ENCODE data around the gene NOP9.
A peak's percentile ranks its signal among the peaks of the same experiment; 100 is the strongest.

Gene NOP9

DNA sequence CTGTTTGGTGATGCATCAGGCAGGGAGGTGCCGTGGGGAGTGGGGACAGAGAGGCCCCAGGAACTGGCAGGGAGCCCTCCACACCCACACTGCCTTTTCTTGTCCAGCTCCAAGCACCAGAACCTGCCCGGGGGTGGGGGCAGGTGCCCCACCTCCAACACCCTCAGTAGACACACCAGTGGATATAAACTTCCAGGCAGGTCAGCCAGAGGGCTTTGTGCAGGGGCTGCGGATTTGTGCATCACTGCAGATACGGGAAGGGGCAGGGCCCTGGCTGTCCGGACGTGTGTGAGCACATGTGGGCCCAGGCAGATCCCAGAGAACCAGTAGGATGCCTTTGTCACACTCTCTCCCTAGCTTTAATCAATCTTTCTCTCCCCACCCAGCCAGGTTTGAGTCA lies 35.4 kb upstream of the NOP9 start:
- DNase-seq: no peak

GRCh38 chr14:24266344-24267244 lies 33.1 kb upstream of the NOP9 start:
- no peak for DNase-seq

GRCh38 chr14:24267516-24267915 lies 32.1 kb upstream of the NOP9 start:
- no peak for DNase-seq

GRCh38 chr14:24268225-24268624 lies 31.4 kb upstream of the NOP9 start:
- no peak for DNase-seq

DNA sequence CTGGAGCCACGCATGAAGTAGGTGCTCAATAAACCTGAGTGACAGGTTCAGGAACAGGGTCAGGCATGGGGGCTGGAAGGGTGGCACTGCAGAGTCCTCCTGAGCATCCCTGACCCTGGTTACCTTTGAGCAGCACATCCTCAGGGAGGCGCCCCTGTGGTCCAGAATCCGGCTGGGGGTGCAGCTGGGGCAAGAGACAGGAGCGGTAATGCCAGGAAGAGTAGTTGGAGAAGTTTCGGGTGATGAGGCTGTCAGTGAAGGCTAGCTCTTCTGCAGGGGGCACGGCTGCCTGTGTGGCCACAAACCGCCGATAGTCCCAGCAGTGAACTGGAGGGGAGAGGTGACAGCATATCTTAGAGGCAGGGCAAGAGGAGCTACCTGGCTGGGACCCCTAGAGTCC lies 30.3 kb upstream of the NOP9 start:
- no peak for DNase-seq

GRCh38 chr14:24269910-24270536 lies 29.6 kb upstream of the NOP9 start:
- no peak for DNase-seq

DNA sequence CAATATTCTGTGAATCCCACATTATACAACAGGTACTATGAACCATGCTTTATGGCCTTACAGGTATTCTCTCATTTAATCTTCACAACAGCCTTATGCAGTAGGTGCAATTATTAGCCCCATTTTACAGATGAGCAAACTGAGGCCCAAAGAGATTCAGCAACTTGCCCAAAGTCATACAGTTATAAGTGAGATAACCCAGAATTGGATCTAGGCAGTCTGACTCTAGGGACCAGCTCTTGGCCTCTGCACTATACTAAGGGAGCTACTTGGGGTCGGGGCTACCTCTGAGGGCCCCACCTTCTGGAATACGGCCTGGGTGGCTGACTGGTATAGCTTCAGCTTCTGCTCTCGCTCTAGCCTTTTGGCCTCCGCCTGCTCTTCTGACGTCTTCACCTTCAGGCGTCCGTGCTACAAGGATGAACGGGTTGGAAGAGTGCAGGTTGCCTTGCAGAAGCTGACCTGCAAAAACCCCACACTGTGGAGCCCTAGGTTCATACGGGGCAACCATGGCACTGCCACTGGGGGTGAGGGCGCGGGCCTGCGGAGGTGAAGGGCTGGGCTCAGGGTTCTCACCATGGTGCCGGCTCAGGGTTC lies 29.0 kb upstream of the NOP9 start:
- DNase-seq: peak; percentile 55

DNA sequence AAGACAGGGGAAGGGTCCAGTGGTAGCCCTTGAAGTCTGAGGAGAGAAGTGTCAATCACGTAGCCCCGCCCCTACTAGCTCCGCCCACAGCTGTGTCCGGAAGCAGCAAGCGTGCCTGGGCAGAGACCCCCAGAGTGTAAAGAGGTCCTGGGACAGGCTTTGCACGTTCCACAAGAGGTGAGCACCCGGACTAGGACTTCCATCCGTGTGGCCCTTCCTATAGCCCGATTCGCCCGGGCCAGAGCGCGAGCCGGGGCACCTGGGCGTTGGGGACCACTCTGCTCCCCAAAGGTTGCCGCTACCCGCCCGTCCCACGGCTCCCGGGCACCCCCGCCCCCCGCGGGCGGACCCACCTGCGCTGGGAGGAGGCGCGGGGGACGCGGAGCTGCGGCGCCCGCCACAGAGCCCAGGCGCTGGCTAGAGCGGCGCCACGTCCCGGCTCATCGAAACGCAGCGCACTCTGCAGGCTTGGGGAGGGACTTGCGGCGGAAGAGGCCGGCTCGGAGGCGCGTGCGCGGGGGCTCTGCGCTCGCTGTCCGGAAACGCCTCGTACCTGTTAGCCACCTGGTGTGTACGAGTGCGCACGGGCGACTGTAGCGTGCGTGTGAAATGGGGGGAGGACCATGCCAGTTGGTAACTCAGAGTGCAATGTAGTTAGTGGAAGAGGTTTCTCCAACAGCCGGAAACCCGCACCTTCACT lies 28.4 kb upstream of the NOP9 start, which contains the start of gene RABGGTA:
RABGGTA (minus strand) TSS at position 464 of the 700 bp plus-strand sequence. CDS start 482 bp downstream, outside the sequence.
- DNase-seq: peak; percentile 89

- DNase-seq: no peak
Observed at GRCh38 chr14:24271834-24272263, 27.8 kb upstream of the NOP9 start.

GRCh38 chr14:24272467-24272866 lies 27.2 kb upstream of the NOP9 start:
- DNase-seq: no peak

DNA sequence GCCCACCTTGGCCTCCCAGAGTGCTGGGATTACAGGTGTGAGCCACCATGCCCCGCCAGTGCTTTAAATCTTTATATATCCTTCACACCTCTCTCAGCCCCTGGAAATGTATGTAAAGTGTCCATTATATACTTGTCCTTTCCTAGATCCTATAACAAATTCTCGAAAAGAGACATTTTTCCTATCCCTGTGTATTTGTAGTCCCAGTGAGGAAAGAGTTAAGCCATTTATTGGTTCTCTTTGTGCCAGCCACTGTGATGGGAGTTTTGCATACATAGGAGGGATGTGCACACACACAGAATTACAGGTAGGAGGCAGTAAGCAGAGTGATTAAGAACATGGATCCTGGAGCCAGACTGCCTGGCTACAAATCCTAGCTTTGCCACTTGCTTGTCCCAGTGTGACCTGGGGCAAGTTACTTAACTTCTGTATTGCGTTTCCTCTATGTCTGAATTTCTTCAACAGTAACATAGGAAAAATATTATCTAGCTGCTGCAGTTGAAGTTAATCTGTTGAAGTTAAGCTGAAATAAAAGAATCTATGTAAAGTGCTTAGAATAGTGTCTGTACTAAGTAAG lies 26.1 kb upstream of the NOP9 start:
- peak; percentile 72 for DNase-seq

DNA sequence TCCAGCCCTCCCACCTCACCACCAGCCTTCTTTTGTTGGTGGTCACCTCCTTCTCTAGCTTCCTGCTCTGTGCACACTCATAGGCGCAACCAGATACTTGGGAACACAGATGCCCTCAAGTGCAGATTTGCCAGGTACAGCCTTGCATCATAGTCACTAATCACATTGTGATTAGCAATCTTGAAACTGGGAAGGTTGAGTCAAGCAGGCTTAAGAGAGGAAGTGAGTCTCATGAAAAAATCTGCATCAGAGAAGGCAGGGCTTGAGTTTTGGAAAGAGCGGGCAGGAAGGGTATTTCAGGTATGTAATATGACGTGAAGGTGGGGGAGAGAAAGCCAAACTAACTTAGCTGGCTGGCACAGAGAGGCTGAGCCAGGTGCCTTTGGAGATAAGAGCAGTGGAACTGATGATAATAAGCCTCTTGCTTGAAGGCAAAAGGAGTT lies 25.5 kb upstream of the NOP9 start:
- DNase-seq: peak; percentile 31

DNA sequence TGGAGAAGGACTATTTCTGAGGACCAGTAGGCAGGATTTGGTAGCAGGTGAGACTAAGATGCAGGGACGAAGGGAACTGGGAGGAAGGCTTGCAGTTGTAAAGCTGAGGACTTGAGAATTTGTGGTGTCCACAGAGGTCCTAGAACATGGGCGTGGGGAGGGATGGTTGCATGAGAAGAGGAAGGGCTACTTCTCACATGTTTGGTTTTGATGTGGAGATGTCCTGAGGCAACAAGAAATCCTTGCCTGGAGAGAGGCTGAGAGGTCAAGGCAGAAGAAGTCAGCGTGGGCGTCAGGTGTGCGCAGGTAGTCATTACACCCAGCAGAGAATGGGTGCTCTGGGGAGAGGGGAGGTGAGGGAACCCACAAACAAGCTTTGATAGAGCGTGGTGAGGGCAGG lies 22.6 kb upstream of the NOP9 start:
- no peak for DNase-seq

DNA sequence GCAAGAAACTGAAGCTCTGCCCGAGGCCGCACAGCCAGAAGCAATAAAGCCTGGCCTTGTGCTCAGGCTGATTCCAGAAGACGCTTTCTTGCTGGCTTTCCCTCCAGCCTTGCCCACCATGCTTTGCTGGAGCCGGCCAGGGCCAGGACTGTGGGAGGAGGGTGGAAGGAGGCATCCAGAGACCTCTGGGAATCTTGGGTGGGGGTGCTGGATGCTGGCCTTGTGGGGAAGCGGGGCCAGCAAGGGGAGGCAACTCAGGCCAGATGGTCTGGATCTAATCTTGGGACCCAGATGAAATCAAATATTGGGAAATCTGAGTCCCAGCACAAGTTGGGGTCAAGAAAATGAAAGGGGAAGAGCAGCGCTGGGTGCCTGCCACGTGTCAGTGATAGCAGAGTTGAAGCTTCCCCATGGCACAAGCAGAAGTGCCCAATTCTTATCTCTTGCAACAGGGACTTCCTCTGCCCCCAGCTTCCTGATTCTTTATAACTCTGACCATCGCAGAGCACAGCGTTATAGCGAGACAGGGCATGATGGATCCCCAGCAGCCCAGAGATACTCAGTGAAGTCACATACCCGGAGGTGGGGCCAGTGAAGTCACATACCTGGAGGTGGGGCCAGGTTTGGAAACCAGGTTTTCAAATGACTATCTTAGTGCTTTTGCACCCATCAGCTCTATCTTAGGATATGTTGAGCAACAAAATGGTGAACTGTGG lies 21.9 kb upstream of the NOP9 start:
- DNase-seq: no peak

DNA sequence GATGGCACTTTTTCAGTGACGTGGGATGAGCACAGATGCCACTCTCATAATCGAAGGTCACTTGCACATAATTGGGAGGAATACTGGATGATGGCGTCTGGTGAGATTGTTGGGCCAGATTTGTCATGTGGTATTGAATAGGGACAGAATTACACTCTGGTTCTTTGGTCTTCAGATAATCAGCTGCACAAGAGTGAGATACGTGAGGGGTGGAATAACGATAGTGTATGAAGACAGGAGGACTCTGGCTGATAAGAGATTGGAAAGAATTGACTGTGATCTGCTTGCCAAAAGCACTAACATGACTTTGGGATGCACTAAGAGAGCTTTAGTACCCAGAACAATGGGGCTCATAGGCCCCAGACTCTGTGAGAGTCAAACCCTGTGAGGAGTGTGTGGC lies 21.2 kb upstream of the NOP9 start:
- no peak for DNase-seq

GRCh38 chr14:24279301-24280186 lies 20.1 kb upstream of the NOP9 start:
- DNase-seq: no peak

GRCh38 chr14:24280797-24281460 lies 18.7 kb upstream of the NOP9 start:
- DNase-seq: no peak

- no peak for DNase-seq
Observed at GRCh38 chr14:24281636-24282035, 18.0 kb upstream of the NOP9 start.

DNA sequence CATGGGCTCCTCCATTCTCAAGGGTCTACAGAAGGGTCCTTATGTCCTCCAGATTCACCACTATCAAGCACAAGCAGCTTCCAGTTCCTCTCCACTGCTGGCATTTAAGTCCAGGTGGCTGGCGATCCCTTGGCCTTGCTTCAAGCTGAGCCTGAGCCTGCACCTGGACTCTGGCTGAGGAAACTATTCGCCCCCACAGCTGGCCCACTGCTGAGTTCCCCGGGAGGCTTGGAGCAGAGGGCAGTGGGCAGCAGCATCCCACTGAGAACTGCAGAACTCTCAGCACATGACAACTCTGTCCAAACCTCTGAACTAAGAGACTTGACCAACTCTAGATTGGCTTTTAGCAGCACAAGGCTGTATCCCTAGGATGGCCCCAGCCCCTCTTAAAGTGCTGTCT lies 16.9 kb upstream of the NOP9 start:
- DNase-seq: no peak

DNA sequence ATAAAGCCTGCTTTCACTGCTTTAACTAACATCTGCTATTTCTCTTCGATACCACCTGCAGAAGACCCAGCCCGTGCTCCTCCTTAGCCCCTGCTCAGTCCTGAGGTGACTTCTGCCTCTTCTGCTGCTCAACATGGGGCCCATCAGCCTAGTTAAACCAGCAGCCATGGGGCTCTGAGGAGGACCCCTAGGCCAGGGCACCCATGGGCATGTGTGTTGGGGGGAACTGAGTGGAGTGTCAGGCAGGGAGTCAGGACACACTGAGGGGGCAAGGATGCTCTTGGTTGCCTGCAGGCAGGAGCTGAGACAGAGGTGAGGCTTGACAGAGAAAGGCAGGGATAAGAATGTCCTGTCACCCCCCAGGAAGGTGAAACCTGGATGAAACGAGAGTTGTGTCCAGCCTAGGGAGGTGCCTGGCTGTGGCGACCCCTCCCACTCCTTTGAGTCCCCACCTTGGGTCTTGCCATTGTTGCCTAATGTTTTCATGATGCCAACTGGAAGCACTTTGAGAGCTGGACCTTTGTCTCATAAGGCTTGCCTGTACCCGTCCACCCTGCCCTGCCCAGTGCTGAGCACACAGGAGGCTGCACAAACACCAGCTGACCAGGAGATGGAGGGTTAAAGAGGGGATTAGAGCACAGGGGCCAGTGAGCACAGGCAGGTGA lies 15.7 kb upstream of the NOP9 start:
- DNase-seq: no peak
